Gastrocnemius medialis (tissue), 4 donors: ENCODE data around the gene FAM78A. TPM values are rescaled to one million over a fixed set of nuclear protein-coding genes. Genes with fewer than 3 reads are reported as not detected.

Experiments used
- ATAC-seq, 2 donors: fragments of 150-250 bp; one replicate each; pipeline ENCODE4 v1.9.1; 2016
- DNase-seq, 2 donors: peaks; one replicate each; pipeline ENCODE4 v3.0.0-alpha.2; 2019
- H3K27ac ChIP-seq, 4 donors: fragments of 200-600 bp; sonication (generic); 1 replicate in 1 of 4; 2 replicates in 3 of 4; pipeline ENCODE4 v1.5.1; 2016 to 2018; ENCODE audit warnings: mild to moderate bottlenecking in 2 of 4, moderate library complexity in 1 of 4
- H3K27me3 ChIP-seq, 3 donors: fragments of 200-600 bp; sonication (generic) in 2 of 3; 1 replicate in 1 of 3; 2 replicates in 2 of 3; pipeline versions ENCODE4 v1.5.1 to v1.6.0; 2016 to 2019; ENCODE audit warnings: mild to moderate bottlenecking in 1 of 3, moderate library complexity in 1 of 3
- H3K36me3 ChIP-seq, 2 donors: fragments of 200-600 bp; sonication (generic) in 1 of 2; one replicate each; pipeline ENCODE4 v1.5.1; 2017 to 2018
- H3K4me1 ChIP-seq, 2 donors: fragments of 200-600 bp; sonication (generic) in 1 of 2; one replicate each; pipeline ENCODE4 v1.5.1; 2016 to 2017; ENCODE audit warnings: mild to moderate bottlenecking in 2 of 2
- H3K4me3 ChIP-seq, 4 donors: fragments of 200-600 bp; sonication (generic) in 3 of 4; 1 replicate in 1 of 4; 2 replicates in 3 of 4; pipeline ENCODE4 v1.5.1; 2016 to 2019; ENCODE audit warnings: mild to moderate bottlenecking in 2 of 4
- H3K9me3 ChIP-seq, 3 donors: fragments of 200-600 bp; sonication (generic) in 2 of 3; 1 replicate in 1 of 3; 2 replicates in 2 of 3; pipeline ENCODE4 v1.5.1; 2016 to 2019
- POLR2A ChIP-seq, 2 donors: fragments of 450-650 bp; IDR thresholded peaks; one replicate each; pipeline ENCODE4 v1.6.1; 2017; ENCODE audit warnings: antibody characterized with exemption in 2 of 2, mild to moderate bottlenecking in 2 of 2, moderate library complexity in 2 of 2
- in situ Hi-C, 4 donors: fragments of 200-750 bp; cut with MboI; loops; one replicate each; pipeline versions ENCODE4 v1.15.0 to v1.8.0; 2017; ENCODE audit warnings: low sequenced_read_pairs in 4 of 4
- intact Hi-C: fragments of 100-400 bp; cut with DNase I; formaldehyde crosslinking; loops from one replicate; pipeline ENCODE4 v1.15.1; 2023; ENCODE audit warnings: low total_unique reads
- total RNA-seq, 4 donors: library from RNA; depleted of rRNA; stranded (reverse); fragments of >200 nt; gene quantifications; one replicate each; pipeline versions ENCODE4 v1.1.0 to v1.2.3, GENCODE V29; 2016
- TF ChIP-seq, protein P1 (sequence below), 5 experiments: fragments of 450-650 bp in 3 of 5; fragments of 200-600 bp in 2 of 5; sonication (generic) in 2 of 5; IDR thresholded peaks in 4 of 5; conservative IDR thresholded peaks in 1 of 5; 1 replicate in 4 of 5; 2 replicates in 1 of 5; pipeline ENCODE4 v1.5.1; 2016 to 2019; ENCODE audit warnings: antibody characterized with exemption in 5 of 5, mild to moderate bottlenecking in 3 of 5, moderate library complexity in 3 of 5

The FAM78A gene
- total RNA-seq, 4 donors from 2014 or later = 3.6 to 16.0 (median 10.1) TPM

- in situ Hi-C loops (no loop called here), intact Hi-C loops (no loop called here)
- Histone ChIP-seq H3K27ac (no peak overlapping the region), H3K4me1 (peaks cover 17 to 22% of the 10 kb centered on the region in 2 donors), H3K4me3 (no peak overlapping the region), H3K9me3 (no peaks in the 10 kb centered on the region), H3K27me3 (no peaks in the 10 kb centered on the region), H3K36me3 (peaks cover 0 to 17% of the 10 kb centered on the region in 2 donors)
- DNase-seq = no peak
- no peak for ATAC-seq
- TF ChIP-seq, protein P1, sequence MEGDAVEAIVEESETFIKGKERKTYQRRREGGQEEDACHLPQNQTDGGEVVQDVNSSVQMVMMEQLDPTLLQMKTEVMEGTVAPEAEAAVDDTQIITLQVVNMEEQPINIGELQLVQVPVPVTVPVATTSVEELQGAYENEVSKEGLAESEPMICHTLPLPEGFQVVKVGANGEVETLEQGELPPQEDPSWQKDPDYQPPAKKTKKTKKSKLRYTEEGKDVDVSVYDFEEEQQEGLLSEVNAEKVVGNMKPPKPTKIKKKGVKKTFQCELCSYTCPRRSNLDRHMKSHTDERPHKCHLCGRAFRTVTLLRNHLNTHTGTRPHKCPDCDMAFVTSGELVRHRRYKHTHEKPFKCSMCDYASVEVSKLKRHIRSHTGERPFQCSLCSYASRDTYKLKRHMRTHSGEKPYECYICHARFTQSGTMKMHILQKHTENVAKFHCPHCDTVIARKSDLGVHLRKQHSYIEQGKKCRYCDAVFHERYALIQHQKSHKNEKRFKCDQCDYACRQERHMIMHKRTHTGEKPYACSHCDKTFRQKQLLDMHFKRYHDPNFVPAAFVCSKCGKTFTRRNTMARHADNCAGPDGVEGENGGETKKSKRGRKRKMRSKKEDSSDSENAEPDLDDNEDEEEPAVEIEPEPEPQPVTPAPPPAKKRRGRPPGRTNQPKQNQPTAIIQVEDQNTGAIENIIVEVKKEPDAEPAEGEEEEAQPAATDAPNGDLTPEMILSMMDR (IDR thresholded peaks at IDR 0.05 in 4 of 5, conservative IDR thresholded peaks at IDR 0.05 in 1 of 5) = no peak
- TF ChIP-seq POLR2A (IDR thresholded peaks at IDR 0.05) = no peak
Measured at GRCh38 chr9:131237291-131237690, 39.0 kb downstream of the FAM78A start.

- no peak overlapping the region for H3K27ac ChIP-seq
- intact Hi-C loops (no loop called here), in situ Hi-C loops (no loop called here)
- H3K4me3 ChIP-seq = no peak overlapping the region
- H3K36me3 ChIP-seq = peaks cover 0 to 22% of the 10 kb centered on the region in 2 donors
- DNase-seq (no peak), ATAC-seq (no peak)
- H3K4me1 ChIP-seq = peaks cover 17 to 22% of the 10 kb centered on the region in 2 donors
- no peaks in the 10 kb centered on the region for H3K27me3 ChIP-seq
- no peaks in the 10 kb centered on the region for H3K9me3 ChIP-seq
- TF ChIP-seq, protein P1 (IDR thresholded peaks at IDR 0.05 in 4 of 5, conservative IDR thresholded peaks at IDR 0.05 in 1 of 5) = no peak
- TF ChIP-seq POLR2A (IDR thresholded peaks at IDR 0.05) = no peak
Measured at GRCh38 chr9:131236761-131237160, 39.5 kb downstream of the FAM78A start.

- Histone ChIP-seq H3K27ac (no peak overlapping the region), H3K4me1 (peaks cover 17 to 22% of the 10 kb centered on the region in 2 donors), H3K27me3 (no peaks in the 10 kb centered on the region), H3K4me3 (no peak overlapping the region), H3K9me3 (no peaks in the 10 kb centered on the region), H3K36me3 (peaks cover 0 to 28% of the 10 kb centered on the region in 2 donors)
- DNase-seq (no peak), ATAC-seq (no peak)
- in situ Hi-C loops = no loop called here
- intact Hi-C loops = no loop called here
- TF ChIP-seq, protein P1 (IDR thresholded peaks at IDR 0.05 in 4 of 5, conservative IDR thresholded peaks at IDR 0.05 in 1 of 5) = no peak
- no peak for TF ChIP-seq POLR2A (IDR thresholded peaks at IDR 0.05)
Measured at GRCh38 chr9:131236161-131236560, 40.1 kb downstream of the FAM78A start.

DNA sequence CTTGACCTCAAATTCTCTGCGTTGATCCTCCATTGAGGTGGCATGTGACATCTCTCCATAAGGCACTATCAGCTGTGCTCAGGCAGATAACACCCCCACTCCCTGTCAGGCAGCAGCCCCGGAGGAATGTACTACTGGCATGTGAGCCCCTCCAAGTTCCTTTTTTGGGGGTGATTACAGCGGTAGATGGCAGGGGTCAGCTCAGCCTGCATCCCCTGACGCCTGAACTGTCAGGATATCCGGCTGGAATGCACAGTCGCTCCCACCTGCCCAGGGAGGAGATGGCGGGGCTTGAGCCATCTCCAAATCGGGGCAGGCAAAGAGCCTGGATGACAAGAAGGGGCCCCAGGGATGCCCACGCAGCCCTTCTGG lies 40.8 kb downstream of the FAM78A start:
- no peaks in the 10 kb centered on the region for H3K27me3 ChIP-seq
- intact Hi-C loops = no loop called here
- peak overlapping the region in 1 of 4 donors; percentile 5 for H3K27ac ChIP-seq
- H3K4me3 ChIP-seq = no peak overlapping the region
- H3K4me1 ChIP-seq = peaks cover 17 to 22% of the 10 kb centered on the region in 2 donors
- no peaks in the 10 kb centered on the region for H3K9me3 ChIP-seq
- H3K36me3 ChIP-seq = peaks cover 0 to 34% of the 10 kb centered on the region in 2 donors
- TF ChIP-seq, protein P1 (IDR thresholded peaks at IDR 0.05 in 4 of 5, conservative IDR thresholded peaks at IDR 0.05 in 1 of 5) = no peak
- no peak for TF ChIP-seq POLR2A (IDR thresholded peaks at IDR 0.05)
- in situ Hi-C loops = no loop called here
- ATAC-seq (no peak), DNase-seq (no peak)
